ENCODE data around the gene KCP. TPM values are rescaled to one million over a fixed set of nuclear protein-coding genes. Genes with fewer than 3 reads are reported as not detected.

KCP gene
- total and polyA plus RNA-seq, 2 of the 13 experiments (the other 11 are each of a cell fraction or from before 2014, with no cell fraction given): 0.37 to 1.0 TPM

GRCh38 chr7:128873234-128873633, 37.3 kb downstream of the KCP start:
- no peak overlapping the region for H3K9ac ChIP-seq (ENCODE audit: insufficient read depth, low read depth, low read length)
- FAIRE-seq (no peak), ATAC-seq (no peak), DNase-seq (ENCODE audit: low spot score) (no peak)
- no peaks in the 10 kb centered on the region for H4K20me1 ChIP-seq (ENCODE audit: insufficient read depth, low read length)
- TF ChIP-seq PHF20 (CRISPR knock-in tag; IDR thresholded peaks at IDR 0.05) (no peak), ZNF768 (CRISPR knock-in tag; IDR thresholded peaks at IDR 0.05) (peak; percentile 73; the same call in 1 of the 2 replicates), ADNP (CRISPR knock-in tag; IDR thresholded peaks at IDR 0.05) (no peak)
- no peak overlapping the region for H3K27ac ChIP-seq (ENCODE audit: extremely low read length, insufficient read depth, low read length)
- 52% methylated on average over 6 of the region's 9 CpGs for WGBS (ENCODE audit: low lambda C conversion rate)
- no peaks in the 10 kb centered on the region for H3K36me3 ChIP-seq (replicated peaks in 1 of 2; ENCODE audit: control insufficient read depth in 1 of 2, insufficient read depth in 2 of 2, low read length in 2 of 2)
- peaks cover 41% of the 10 kb centered on the region for H3K4me1 ChIP-seq (ENCODE audit: insufficient read depth, low read length)
- in situ Hi-C loops (cut with HindIII; ENCODE audit: extremely low pct_ligation_motif_present, low pct_unique_long_range_greater_than_20kb) (no loop called here), intact Hi-C loops (cut with micrococcal nuclease; ENCODE audit: unreplicated experiment) (loop anchor here (5.0 kb wide), 1 partner anchor 36 kb away; no protein-coding TSS in a partner anchor)
- no peaks in the 10 kb centered on the region for H3K9me3 ChIP-seq (ENCODE audit: low read length)
- POLR2A ChIA-PET: interaction anchor here (1.4 kb wide), 1 partner anchor 11 kb away, joined by 3 read pairs; the partner anchor contains the start of gene ATP6V1F
- H3K4me3 ChIP-seq (replicated peaks in 1 of 3; ENCODE audit: insufficient read depth in 1 of 3, low read depth in 2 of 3, low read length in 3 of 3): no peak overlapping the region
- no peak overlapping the region for H3K4me2 ChIP-seq (ENCODE audit: low read depth, low read length)
- H2AFZ ChIP-seq (ENCODE audit: low read length): no peak overlapping the region
- CTCF ChIA-PET (ENCODE audit: low intra/inter-chr PET ratio, low total read pairs): no interaction called here
- peaks cover 3 to 12% of the 10 kb centered on the region in 2 experiments; a peak in 4 of 5 replicates for H3K27me3 ChIP-seq (ENCODE audit: control insufficient read depth in 1 of 2, insufficient read depth in 2 of 2, low read length in 2 of 2)
- no TSS peak for BruUV-seq (replicated peaks)
- H3K79me2 ChIP-seq (ENCODE audit: insufficient read depth, low read length): no peaks in the 10 kb centered on the region

GRCh38 chr7:128872394-128872824, 38.1 kb downstream of the KCP start:
- H3K79me2 ChIP-seq (ENCODE audit: insufficient read depth, low read length): no peaks in the 10 kb centered on the region
- no peaks in the 10 kb centered on the region for H4K20me1 ChIP-seq (ENCODE audit: insufficient read depth, low read length)
- DNase-seq (ENCODE audit: low spot score) (no peak), FAIRE-seq (no peak), ATAC-seq (no peak)
- BruUV-seq (replicated peaks): no TSS peak
- in situ Hi-C loops (cut with HindIII; ENCODE audit: extremely low pct_ligation_motif_present, low pct_unique_long_range_greater_than_20kb) (no loop called here), intact Hi-C loops (cut with micrococcal nuclease; ENCODE audit: unreplicated experiment) (loop anchor here (5.0 kb wide), 1 partner anchor 35 kb away; no protein-coding TSS in a partner anchor)
- no peaks in the 10 kb centered on the region for H3K36me3 ChIP-seq (replicated peaks in 1 of 2; ENCODE audit: control insufficient read depth in 1 of 2, insufficient read depth in 2 of 2, low read length in 2 of 2)
- no peak overlapping the region for H3K27ac ChIP-seq (ENCODE audit: extremely low read length, insufficient read depth, low read length)
- H2AFZ ChIP-seq (ENCODE audit: low read length): no peak overlapping the region
- CTCF ChIA-PET (ENCODE audit: low intra/inter-chr PET ratio, low total read pairs): no interaction called here
- H3K4me3 ChIP-seq (replicated peaks in 1 of 3; ENCODE audit: insufficient read depth in 1 of 3, low read depth in 2 of 3, low read length in 3 of 3): no peak overlapping the region
- POLR2A ChIA-PET: interaction anchor here (1.4 kb wide), 1 partner anchor 10 kb away, joined by 3 read pairs; the partner anchor contains the start of gene ATP6V1F
- H3K27me3 ChIP-seq (ENCODE audit: control insufficient read depth in 1 of 2, insufficient read depth in 2 of 2, low read length in 2 of 2): peaks cover 3 to 12% of the 10 kb centered on the region in 2 experiments; a peak in 4 of 5 replicates
- TF ChIP-seq NFYB (CRISPR knock-in tag; IDR thresholded peaks at IDR 0.05): no peak
- TF ChIP-seq CTCF (CRISPR knock-in tag; IDR thresholded peaks at IDR 0.05): peak; percentile 29
- TF ChIP-seq ZNF768 (CRISPR knock-in tag; IDR thresholded peaks at IDR 0.05): 0 out of 2 replicates have a peak, but pooled peaks have one; percentile 11
- H3K4me2 ChIP-seq (ENCODE audit: low read depth, low read length): no peak overlapping the region
- H3K4me1 ChIP-seq (ENCODE audit: insufficient read depth, low read length): peaks cover 49% of the 10 kb centered on the region
- WGBS (ENCODE audit: low lambda C conversion rate): 53% methylated on average over 6 of the region's 13 CpGs
- H3K9me3 ChIP-seq (ENCODE audit: low read length): no peaks in the 10 kb centered on the region
- H3K9ac ChIP-seq (ENCODE audit: insufficient read depth, low read depth, low read length): no peak overlapping the region
